ENCODE measurements around the gene RANBP10. TPM values are rescaled to one million over a fixed set of nuclear protein-coding genes. Genes with fewer than 3 reads are reported as not detected.
"Not testable (repeated sequence)": the region's sequence is repeated elsewhere in the genome, so short reads cannot be mapped to it uniquely, and the experiment has no call there.

Gene RANBP10
- total RNA-seq, 1 experiment from 2014 or later, result 10.7 TPM

GRCh38 chr16:67694611-67695010, 111.7 kb downstream of the RANBP10 start:
- H3K9me3 ChIP-seq (ENCODE audit: low read length), result no peaks in the 10 kb centered on the region
- H3K4me1 ChIP-seq (ENCODE audit: low read length), result peaks cover 9% of the 10 kb centered on the region
- DNase-seq, result no peak
- H3K27ac ChIP-seq (ENCODE audit: low read length), result no peak overlapping the region
- no peaks in the 10 kb centered on the region for H3K9me2 ChIP-seq (replicated peaks; ENCODE audit: insufficient read depth, low read length)
- H3K4me3 ChIP-seq (ENCODE audit: low read length), result no peak overlapping the region
- H3K27me3 ChIP-seq (ENCODE audit: low read length), result no peaks in the 10 kb centered on the region
- H3K9ac ChIP-seq (ENCODE audit: low read length), result no peak overlapping the region
- peaks cover 8% of the 10 kb centered on the region for H3K36me3 ChIP-seq (ENCODE audit: insufficient read depth, low read length)
- 0 out of 2 replicates have a peak, but pooled peaks cover 11% of the 10 kb centered on the region for H4K20me1 ChIP-seq (ENCODE audit: insufficient read depth, low read depth, low read length)
- peaks cover 99% of the 10 kb centered on the region for H3K79me2 ChIP-seq (ENCODE audit: low read length)
- H3K4me2 ChIP-seq (ENCODE audit: low read depth, low read length, poor library complexity, severe bottlenecking), result no peak overlapping the region
- H2AFZ ChIP-seq (ENCODE audit: low read length), result no peak overlapping the region

- H3K27ac ChIP-seq (ENCODE audit: low read length); H3K27me3 ChIP-seq (ENCODE audit: low read length); H3K4me2 ChIP-seq (ENCODE audit: low read depth, low read length, poor library complexity, severe bottlenecking); H3K4me3 ChIP-seq (ENCODE audit: low read length); H3K9ac ChIP-seq (ENCODE audit: low read length); H2AFZ ChIP-seq (ENCODE audit: low read length); H3K4me1 ChIP-seq (ENCODE audit: low read length); DNase-seq; H3K9me3 ChIP-seq (ENCODE audit: low read length); H3K9me2 ChIP-seq (replicated peaks; ENCODE audit: insufficient read depth, low read length); H3K36me3 ChIP-seq (ENCODE audit: insufficient read depth, low read length): not testable (repeated sequence)
- peaks cover 95% of the 10 kb centered on the region for H3K79me2 ChIP-seq (ENCODE audit: low read length)
- 0 out of 2 replicates have a peak, but pooled peaks cover 11% of the 10 kb centered on the region for H4K20me1 ChIP-seq (ENCODE audit: insufficient read depth, low read depth, low read length)
These were observed 112.7 kb downstream of the RANBP10 start for GRCh38 chr16:67693517-67694285.

- H3K27me3 ChIP-seq (ENCODE audit: low read length), result no peaks in the 10 kb centered on the region
- no peak overlapping the region for H2AFZ ChIP-seq (ENCODE audit: low read length)
- H3K4me1 ChIP-seq (ENCODE audit: low read length), result peaks cover 30% of the 10 kb centered on the region
- peak; percentile 85 for DNase-seq
- H3K9me3 ChIP-seq (ENCODE audit: low read length), result no peaks in the 10 kb centered on the region
- peak overlapping the region; percentile 38 for H3K4me2 ChIP-seq (ENCODE audit: low read depth, low read length, poor library complexity, severe bottlenecking)
- H3K79me2 ChIP-seq (ENCODE audit: low read length), result peaks cover 81% of the 10 kb centered on the region
- no peaks in the 10 kb centered on the region for H3K9me2 ChIP-seq (replicated peaks; ENCODE audit: insufficient read depth, low read length)
- H3K4me3 ChIP-seq (ENCODE audit: low read length), result no peak overlapping the region
- H3K27ac ChIP-seq (ENCODE audit: low read length), result peak overlapping the region; percentile 86
- H3K36me3 ChIP-seq (ENCODE audit: insufficient read depth, low read length), result peaks cover 27% of the 10 kb centered on the region
- H3K9ac ChIP-seq (ENCODE audit: low read length), result no peak overlapping the region; the same call in 1 of the 2 replicates
- H4K20me1 ChIP-seq (ENCODE audit: insufficient read depth, low read depth, low read length), result peaks cover 10% of the 10 kb centered on the region; the same call in 1 of the 2 replicates
These were observed 120.8 kb downstream of the RANBP10 start for GRCh38 chr16:67685388-67686112.

GRCh38 chr16:67683767-67684166, 122.6 kb downstream of the RANBP10 start:
- H3K9me3 ChIP-seq (ENCODE audit: low read length), result no peaks in the 10 kb centered on the region

GRCh38 chr16:67679935-67680897, 126.1 kb downstream of the RANBP10 start:
- Histone ChIP-seq H3K4me3 (ENCODE audit: low read length) (no peak overlapping the region), H4K20me1 (ENCODE audit: insufficient read depth, low read depth, low read length) (peaks cover 5% of the 10 kb centered on the region; the same call in 1 of the 2 replicates), H2AFZ (ENCODE audit: low read length) (no peak overlapping the region), H3K27ac (ENCODE audit: low read length) (no peak overlapping the region), H3K36me3 (ENCODE audit: insufficient read depth, low read length) (peaks cover 22% of the 10 kb centered on the region), H3K27me3 (ENCODE audit: low read length) (no peaks in the 10 kb centered on the region), H3K9me2 (replicated peaks; ENCODE audit: insufficient read depth, low read length) (no peaks in the 10 kb centered on the region), H3K9ac (ENCODE audit: low read length) (no peak overlapping the region), H3K4me2 (ENCODE audit: low read depth, low read length, poor library complexity, severe bottlenecking) (no peak overlapping the region), H3K9me3 (ENCODE audit: low read length) (no peaks in the 10 kb centered on the region), H3K4me1 (ENCODE audit: low read length) (peaks cover 5% of the 10 kb centered on the region), H3K79me2 (ENCODE audit: low read length) (peaks cover 47% of the 10 kb centered on the region)
- DNase-seq, result no peak

More at GRCh38 chr16:67683767-67684166, 122.6 kb downstream of the RANBP10 start:
- DNase-seq, result no peak
- Histone ChIP-seq H3K4me3 (ENCODE audit: low read length) (no peak overlapping the region), H3K36me3 (ENCODE audit: insufficient read depth, low read length) (peaks cover 24% of the 10 kb centered on the region), H2AFZ (ENCODE audit: low read length) (no peak overlapping the region), H3K9ac (ENCODE audit: low read length) (no peak overlapping the region), H3K4me1 (ENCODE audit: low read length) (peaks cover 30% of the 10 kb centered on the region), H3K27ac (ENCODE audit: low read length) (no peak overlapping the region), H4K20me1 (ENCODE audit: insufficient read depth, low read depth, low read length) (peaks cover 10% of the 10 kb centered on the region; the same call in 1 of the 2 replicates), H3K27me3 (ENCODE audit: low read length) (no peaks in the 10 kb centered on the region), H3K9me2 (replicated peaks; ENCODE audit: insufficient read depth, low read length) (no peaks in the 10 kb centered on the region), H3K4me2 (ENCODE audit: low read depth, low read length, poor library complexity, severe bottlenecking) (no peak overlapping the region), H3K79me2 (ENCODE audit: low read length) (peaks cover 71% of the 10 kb centered on the region)

GRCh38 chr16:67678354-67679023, 127.9 kb downstream of the RANBP10 start:
- H3K4me1 ChIP-seq (ENCODE audit: low read length), result peaks cover 17% of the 10 kb centered on the region
- no peaks in the 10 kb centered on the region for H3K9me2 ChIP-seq (replicated peaks; ENCODE audit: insufficient read depth, low read length)
- H3K36me3 ChIP-seq (ENCODE audit: insufficient read depth, low read length), result peaks cover 10% of the 10 kb centered on the region; the same call in 1 of the 2 replicates
- no peaks in the 10 kb centered on the region for H4K20me1 ChIP-seq (ENCODE audit: insufficient read depth, low read depth, low read length)
- no peaks in the 10 kb centered on the region for H3K27me3 ChIP-seq (ENCODE audit: low read length)
- no peak overlapping the region for H3K9ac ChIP-seq (ENCODE audit: low read length)
- H2AFZ ChIP-seq (ENCODE audit: low read length), result no peak overlapping the region
- no peak for DNase-seq
- no peaks in the 10 kb centered on the region for H3K9me3 ChIP-seq (ENCODE audit: low read length)
- H3K4me3 ChIP-seq (ENCODE audit: low read length), result no peak overlapping the region
- H3K79me2 ChIP-seq (ENCODE audit: low read length), result peaks cover 35% of the 10 kb centered on the region
- no peak overlapping the region for H3K4me2 ChIP-seq (ENCODE audit: low read depth, low read length, poor library complexity, severe bottlenecking)
- H3K27ac ChIP-seq (ENCODE audit: low read length), result no peak overlapping the region

GRCh38 chr16:67677712-67678111, 128.6 kb downstream of the RANBP10 start:
- Histone ChIP-seq H4K20me1 (ENCODE audit: insufficient read depth, low read depth, low read length) (no peaks in the 10 kb centered on the region), H3K27me3 (ENCODE audit: low read length) (no peaks in the 10 kb centered on the region), H3K4me1 (ENCODE audit: low read length) (peaks cover 25% of the 10 kb centered on the region), H2AFZ (ENCODE audit: low read length) (no peak overlapping the region), H3K4me2 (ENCODE audit: low read depth, low read length, poor library complexity, severe bottlenecking) (no peak overlapping the region), H3K9me3 (ENCODE audit: low read length) (no peaks in the 10 kb centered on the region), H3K27ac (ENCODE audit: low read length) (no peak overlapping the region), H3K9me2 (replicated peaks; ENCODE audit: insufficient read depth, low read length) (no peaks in the 10 kb centered on the region), H3K79me2 (ENCODE audit: low read length) (peaks cover 33% of the 10 kb centered on the region), H3K4me3 (ENCODE audit: low read length) (no peak overlapping the region), H3K9ac (ENCODE audit: low read length) (no peak overlapping the region), H3K36me3 (ENCODE audit: insufficient read depth, low read length) (peaks cover 4% of the 10 kb centered on the region; the same call in 1 of the 2 replicates)
- no peak for DNase-seq
